Measurements from ENCODE around the gene PPFIA2.
"Not testable (repeated sequence)": the region's sequence is repeated elsewhere in the genome, so short reads cannot be mapped to it uniquely, and the experiment has no call there.

Gene PPFIA2

DNA sequence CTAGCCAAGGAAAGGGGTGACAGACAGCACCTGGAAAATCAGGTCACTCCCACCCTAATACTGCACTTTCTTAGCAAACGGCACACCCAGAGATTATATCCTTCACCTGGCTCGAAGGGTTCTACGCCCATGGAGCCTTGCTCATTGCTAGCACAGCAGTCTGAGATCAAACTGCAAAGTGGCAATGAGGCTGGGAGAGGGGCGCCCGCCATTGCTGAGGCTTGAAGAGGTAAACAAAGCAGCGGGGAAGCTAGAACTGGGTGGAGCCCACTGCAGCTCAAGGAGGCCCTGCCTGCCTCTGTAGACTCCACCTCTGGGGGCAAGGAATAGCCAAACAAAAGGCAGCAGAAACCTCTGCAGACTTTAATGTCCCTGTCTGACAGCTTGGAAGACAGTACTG, 99.8 kb downstream of the PPFIA2 start:
- DNase-seq = not testable (repeated sequence)

DNA sequence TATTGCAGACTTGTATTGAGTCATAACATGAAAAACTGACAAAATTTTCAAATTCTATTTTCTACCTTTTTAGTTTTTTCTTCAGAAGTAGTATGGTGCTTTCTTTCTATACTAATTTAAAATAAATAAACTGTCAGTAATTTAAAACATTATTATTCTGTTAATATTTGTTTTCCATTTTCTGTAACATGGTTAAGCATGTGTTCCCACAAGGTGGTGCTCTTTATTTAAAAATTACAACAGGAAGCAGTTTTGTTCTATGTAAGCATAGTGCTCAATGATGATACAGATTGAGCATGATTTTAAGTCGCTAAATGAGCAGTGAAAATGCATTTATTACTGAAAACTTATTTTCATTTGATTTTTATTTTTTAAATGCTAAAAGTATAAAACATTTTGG, 114.6 kb downstream of the PPFIA2 start:
- DNase-seq = peak; percentile 54

DNA sequence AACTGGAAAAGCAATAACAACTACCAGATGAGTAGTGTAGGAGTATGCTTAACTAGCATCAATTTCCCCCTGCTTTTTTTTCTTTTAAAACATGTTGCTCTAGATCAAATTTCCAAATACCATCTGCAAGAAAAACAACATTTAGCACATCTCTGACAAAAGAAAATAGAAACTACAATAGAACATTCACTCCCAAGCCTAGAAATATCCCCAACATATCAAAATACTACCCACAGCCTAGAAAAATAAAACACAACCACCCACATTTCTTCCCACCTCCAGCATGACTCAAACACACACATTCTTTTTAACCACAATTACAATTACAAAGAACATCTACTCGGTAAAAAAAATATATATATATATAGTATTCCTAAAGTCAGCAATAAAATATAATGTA, 120.0 kb downstream of the PPFIA2 start:
- no peak for DNase-seq

DNA sequence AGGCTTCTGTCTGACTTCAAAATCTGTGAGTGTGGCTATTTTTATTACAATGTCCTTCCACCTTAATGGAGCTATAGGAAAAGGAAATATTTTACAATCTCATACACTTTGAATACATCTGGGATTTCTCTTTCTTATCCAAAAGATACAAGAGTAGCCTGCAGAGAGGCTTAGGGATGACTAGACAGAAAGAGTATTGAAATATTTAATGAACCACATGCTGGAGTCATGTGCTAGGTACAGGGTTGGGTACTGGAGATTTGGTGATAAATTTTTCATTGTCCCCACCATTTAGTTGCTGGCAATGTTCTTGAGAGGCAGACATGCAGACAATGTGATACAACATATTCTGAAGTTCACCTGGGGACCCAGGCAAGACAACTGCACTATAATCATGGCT, 126.0 kb downstream of the PPFIA2 start:
- no peak for DNase-seq

DNA sequence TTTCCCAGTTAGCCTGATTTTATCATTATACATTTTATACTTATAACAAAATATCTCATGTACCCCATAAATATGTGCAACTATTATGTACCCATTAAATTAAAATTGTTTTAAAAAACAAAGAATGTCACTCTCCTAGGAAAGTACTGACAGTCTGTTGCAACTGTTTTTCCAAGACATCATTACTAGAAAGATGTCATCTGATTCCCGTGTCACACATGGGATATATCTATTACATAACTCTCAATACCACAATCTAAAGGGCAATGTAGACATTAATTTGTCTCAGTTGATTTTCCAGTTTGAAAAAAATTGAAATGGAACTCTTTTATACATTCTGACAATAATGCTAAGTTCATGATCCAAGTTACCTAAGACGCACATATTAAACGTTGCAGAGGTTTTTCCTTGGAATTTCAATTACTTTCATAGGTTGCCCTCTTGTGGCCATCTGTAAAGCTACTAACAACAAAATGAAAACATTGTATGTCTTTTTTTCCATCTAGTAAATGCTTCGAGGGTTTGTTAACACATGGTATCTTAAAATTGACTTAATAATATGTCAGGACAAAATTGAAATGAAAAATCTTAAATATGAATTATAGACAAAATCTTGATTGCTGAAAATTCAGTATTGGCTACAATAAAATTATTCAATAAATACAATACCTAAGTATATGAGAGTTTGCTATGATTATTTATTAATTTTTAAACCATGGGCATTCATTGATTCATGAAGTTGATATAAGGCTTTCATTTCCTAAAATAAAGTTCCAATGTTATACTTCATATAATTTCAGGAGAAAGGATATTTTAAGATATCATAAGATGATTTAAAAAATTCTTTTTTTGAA, 131.6 kb downstream of the PPFIA2 start:
- peak; percentile 87 for DNase-seq

DNA sequence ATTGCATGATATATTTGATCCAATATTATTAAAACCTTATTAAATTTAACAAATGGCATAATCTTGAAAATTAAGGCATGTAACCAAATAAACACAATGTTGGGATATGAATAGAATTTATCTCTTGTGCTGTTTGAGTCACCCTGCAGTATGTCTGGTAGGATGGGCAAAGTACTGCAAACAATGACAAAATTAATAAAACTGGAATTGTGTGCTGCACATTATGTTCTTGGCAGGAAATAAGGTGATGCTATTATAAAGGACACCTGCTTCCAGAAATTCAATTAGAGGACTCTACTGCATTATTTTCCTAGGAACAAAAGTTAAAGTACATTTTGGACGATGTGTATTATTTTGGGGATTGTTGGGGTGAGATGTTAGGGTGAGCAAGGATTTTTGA, 132.7 kb downstream of the PPFIA2 start:
- DNase-seq = peak; percentile 38

DNA sequence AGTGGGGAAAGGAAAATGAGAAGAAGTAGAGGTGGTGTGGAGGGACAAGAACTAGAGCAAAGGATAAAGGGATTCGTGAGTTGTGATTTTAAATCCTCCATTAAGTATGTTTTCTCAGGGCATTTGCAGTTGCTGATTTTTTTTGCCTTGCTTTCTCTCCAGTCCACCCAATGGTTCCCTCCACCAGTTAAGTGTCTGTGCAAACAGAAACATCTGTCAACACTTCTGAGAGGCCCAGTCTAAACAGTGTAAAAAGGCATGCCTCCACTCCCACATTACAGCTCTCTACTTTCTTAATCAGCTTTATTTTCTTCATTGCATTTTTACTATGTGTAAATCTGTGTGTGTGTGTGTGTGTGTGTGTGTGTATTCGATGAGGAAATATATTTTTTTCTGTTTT, 141.2 kb downstream of the PPFIA2 start:
- peak; percentile 56 for DNase-seq

DNA sequence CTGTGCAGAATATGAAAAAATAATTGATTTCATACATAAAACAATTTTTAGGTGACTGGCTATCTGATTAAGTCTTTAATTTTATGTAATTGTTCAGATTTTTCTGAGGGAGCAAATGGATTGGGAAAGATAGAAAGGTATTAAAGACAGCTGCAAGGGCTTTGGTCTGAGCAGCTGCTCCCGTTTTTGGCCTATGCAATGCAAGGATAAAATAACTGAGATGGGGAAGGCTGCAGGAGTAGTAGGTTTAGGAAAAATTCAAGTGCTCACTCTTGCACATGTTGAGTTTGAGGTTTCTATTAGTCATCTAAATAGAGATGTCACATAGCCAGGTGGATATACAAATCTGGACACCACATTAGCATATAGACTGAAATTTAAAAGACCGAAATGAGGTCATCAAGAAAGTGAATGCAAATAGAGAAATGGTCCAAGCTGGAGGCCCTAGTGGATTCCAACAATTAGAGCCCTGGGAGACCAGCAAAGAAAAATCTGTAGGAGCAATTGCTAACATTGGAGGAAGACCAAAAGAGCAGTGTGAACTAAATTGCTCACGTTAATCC, 144.0 kb downstream of the PPFIA2 start:
- DNase-seq = no peak

DNA sequence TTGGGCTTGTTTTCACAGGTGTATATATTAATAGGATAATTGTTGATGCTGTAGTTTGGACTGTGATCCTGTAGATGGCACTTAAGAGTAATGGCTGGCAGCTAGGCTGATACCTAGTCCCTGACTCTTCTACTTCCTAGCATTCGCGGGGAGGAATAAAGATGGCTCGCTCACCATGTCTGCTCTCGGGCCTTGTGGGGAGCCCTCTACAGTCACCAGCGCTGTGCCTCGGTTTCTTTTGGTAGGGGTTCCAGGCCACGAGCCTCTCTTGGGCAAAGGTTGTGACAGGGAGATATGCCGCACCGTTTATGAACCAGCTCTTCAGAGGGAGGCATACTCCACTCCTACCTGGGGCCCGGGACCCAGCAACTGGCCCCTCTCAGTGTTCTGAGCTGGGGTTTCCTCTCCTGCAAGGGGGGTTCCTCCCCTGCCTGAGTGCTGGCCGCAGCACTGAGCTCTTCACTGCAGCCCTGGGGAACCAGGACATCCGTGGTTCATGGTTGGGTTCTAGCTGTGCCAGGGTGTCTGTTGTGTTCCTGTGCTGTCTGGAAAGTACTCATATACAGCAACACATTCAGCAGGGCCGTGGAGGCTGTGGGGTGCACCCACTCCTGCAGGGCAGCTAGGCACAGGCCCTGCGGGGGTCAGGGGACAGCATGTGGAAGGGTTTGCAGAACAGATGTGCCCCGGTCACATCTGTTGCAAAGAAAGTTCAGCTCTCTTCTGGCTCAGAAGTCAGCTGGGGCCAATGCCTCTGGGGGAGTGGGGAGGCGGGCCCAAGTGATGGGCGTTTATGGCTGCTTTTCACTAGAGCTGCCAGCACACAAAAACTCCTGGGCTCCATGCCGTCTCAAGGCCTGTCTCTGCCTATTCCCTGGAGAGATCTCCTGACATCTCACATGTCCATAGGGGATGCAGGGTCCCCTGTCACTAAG, 147.9 kb downstream of the PPFIA2 start:
- DNase-seq = peak; percentile 12

DNA sequence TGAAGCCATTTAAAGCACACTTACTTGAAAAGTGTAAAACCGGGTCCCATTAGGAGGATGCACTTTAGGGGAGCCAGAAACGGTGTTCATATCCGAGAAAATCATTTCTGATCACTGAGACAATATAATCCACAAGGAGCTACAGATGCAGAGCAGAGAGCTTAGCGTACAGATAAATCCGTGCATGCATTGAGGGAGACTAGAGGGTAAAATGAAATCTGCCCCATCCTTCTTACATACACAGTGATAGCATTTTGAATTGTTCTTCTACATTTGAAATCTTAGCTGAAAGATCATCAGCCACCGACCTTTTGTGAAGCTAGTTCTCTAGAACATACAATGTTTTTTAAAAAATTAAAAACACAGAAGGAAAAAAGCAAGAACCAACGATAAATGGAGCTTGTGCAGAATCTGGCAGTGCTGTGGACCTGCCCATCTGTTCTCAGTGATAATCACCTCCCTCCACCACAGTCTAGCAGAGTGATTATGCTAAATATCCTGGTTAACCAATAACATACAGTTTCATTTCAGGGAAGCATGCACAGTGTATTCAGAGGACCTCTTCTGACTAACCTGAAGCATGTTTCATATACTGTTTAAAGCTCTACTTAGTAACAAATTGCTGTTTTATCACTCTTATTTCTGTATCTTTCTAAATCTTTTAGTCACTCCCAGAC, 161.1 kb downstream of the PPFIA2 start:
- DNase-seq = peak; percentile 92

DNA sequence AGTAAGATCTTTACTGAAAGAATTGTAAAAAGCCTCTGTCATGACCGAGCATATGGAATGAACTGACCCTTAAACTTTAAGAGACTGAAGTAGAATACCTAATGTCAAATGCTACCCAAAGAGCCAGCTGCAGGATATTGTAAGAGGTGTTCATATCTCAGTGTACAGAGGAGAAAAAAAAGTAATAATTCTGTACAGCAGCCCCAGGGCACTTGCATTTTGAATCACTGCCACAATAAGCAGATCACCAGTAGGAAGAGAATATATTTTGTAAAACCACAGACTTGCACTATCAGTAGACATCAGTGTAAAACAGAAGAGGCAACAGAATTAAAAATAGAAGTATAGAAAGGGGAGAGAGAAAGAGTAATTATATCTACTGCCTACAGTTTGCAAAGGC, 162.6 kb downstream of the PPFIA2 start:
- peak; percentile 51 for DNase-seq

DNA sequence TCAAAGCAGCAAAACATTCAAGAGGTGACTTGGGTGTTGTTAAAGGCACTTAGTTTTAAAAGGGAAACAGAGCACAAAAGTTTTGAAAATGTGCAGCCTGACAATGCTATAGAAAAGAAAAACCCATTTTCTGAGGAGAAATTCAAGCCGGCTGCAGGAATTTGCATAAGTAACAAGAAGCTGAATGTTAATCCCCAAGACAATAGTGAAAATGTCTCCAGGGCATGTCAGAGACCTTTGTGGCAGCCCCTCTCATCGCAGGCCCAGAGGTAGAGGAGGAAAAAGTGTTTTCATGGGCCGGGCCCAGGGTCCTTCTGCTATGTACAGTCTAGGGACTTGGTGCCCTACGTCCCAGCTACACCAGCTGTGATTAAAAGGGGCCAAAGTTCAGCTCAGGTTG, 167.9 kb downstream of the PPFIA2 start:
- DNase-seq = no peak

DNA sequence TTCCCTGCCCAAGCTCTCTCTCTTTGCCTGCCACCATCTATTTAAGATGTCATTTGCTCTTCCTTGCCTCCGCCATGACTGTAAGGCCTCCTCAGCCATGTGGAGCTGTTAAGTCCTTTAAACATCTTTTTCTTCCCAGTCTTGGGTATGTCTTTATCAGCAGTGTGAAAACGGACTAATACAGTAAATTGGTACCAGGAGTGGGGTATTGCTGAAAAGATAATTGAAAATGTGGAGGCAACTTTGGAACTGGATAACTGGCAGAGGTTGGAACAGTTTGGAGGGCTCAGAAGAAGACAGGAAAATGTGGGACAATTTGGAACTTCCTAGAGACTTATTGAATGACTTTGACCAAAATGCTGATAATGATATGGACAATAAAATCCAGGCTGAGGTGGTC, 168.4 kb downstream of the PPFIA2 start:
- DNase-seq = not testable (repeated sequence)

DNA sequence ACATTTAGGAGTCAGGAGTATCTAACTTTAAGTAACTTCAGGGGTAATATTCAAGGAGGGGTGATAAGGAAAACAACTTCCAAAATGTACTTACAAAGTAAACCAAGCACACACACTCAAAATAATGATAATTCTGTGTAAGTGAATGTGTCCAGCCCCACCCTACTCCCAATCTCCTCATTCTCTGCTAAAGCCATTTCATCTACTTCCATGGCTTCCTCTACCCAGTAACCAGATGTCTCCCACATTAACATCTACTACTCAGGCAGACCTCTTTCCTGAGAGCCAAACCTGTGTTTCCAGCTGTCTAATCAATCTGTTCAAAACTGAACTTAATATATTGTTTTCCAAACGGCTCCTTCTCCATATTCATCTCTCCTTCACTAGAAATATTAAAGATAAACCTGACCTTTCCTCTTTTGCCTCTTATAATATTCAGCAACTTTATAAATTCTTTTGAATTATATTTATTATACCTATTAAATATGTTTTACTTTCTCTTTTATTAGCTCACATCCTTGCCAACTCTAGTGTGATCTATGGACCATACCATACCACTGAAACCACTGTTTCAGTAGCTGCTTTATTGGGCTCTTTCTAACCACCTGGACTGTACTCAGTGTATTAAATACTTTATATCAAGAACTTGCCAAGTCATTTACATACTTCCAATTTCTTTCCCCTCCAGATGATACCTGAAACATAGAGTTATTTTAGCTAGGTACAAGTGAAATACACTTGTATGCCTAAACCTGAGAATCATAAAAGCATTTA, 170.7 kb downstream of the PPFIA2 start:
- DNase-seq = no peak

DNA sequence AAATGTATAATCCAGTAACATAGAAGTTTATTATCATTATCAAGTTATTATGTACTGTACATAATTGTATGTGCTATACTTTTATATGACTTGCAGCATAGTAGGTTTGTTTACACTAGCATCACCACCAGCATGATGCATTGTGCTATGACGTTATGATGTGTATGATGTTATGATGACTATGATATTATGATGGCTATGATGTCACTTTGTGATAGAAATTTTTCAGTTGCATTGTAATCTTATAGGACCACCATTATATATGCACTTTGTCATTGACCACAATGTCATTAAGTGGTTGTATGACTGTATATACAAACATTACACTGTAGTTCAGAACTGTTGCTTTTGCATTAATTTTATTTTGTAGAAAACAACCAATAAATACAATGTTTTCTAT, 173.4 kb downstream of the PPFIA2 start:
- no peak for DNase-seq

DNA sequence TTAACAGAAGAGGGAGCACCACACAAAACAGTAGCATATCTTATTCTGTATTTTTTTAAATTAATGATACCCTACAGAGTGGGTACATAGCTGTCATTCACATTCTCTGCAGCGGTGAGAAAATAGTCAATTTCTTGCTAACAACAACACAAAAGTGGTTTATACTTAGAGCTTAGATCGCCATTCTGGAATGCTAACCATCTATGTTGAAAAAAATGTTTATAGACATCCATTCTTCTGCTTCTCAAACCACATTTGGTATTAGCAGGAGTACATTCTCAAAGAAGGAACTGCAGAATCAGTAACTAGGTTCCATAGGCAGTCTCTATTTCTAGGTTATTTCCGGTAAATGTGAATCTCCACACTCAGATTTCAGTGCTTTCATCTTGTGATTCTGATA, 185.9 kb downstream of the PPFIA2 start:
- no peak for DNase-seq

DNA sequence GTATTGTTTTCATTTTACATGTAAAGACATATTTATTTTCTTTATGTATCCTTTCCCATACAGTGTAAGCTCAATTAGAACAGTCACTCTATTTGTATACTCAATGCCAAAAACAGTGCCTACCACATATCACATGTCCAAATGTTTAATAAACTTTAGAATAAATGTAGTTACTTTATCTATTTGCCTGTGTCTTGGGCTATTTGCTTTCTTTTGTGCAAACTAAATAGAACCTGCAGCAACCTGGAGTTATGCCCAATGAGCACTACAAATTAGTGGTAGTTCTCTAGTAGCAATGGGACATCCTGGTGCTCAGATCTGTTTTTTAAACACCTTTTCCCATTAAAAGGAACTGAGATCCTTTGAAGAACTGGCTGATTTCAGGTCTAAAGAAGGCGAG, 186.7 kb downstream of the PPFIA2 start:
- no peak for DNase-seq

DNA sequence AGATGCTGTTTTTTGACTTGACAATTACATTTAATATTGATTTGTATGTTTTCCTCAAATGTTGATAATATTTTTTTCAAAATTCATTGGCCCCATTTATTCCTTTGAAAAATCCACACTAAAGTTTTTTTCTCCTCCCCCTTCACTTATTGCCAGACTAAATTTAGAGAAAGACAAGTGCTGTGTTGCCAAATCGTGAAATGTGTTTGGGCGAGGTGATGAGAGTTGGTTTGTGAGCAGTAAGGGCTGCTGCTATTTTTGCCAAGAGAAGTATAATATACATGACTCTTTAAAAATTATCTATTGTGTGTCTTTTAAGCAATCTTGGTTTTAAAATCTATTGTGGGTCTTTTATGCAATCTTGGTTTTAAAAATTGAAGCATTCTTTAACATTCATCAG, 188.9 kb downstream of the PPFIA2 start:
- DNase-seq = no peak

DNA sequence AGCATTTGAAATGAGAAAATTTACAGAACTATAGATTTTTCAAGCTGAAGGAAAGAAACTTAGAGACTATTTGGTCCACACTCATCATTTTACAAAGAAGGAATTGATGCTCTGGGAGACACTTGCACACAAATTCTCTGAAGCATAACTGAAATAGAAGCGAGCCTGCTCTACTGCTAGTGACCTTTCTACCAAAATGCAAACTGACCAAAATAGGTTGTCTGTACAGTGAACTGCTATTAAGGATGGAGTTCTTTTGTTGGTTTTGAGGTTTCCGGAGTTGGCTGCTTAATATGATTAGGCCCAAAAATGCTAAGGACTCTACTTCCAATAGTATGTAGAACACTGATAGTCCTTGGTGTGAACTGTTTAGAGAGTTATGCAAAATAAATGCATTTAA, 194.9 kb downstream of the PPFIA2 start:
- DNase-seq = no peak

DNA sequence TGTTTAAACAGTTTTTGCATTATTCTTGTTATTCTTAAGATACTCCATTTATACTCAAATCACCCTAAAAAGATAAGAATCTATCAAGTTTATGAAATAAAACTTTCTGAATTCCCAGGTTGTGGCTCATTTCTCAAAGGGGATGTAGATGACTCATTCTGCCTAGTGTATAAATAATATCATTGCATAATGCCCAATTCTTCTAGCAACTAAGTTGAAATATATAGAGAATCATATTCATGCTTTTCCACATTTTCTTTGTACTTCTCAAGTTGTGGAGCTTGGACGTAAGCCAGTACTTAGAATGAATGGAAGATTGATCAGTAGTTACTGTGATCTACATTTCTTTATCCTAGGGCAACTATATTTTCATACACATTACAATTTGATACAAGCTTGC, 201.1 kb downstream of the PPFIA2 start:
- no peak for DNase-seq

DNA sequence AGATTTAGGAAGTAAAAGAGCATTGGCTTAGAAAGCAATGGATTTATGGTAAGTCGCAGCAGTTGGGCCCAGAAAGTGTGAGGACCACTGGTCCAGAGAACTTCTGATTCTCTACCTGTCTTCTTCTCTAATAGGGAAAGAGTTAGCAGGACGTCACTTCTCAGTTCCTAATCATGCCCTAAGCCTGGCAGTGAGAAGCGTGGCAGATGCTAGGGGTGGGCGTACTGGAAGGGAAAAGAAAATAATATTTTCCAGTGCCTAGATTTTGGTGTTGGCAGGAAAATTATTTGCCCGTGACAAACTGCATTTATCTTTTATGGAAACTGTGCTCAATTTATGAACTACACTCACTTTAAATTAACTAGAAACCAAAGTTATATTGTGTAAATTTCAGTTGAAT, 212.3 kb downstream of the PPFIA2 start:
- DNase-seq = no peak

DNA sequence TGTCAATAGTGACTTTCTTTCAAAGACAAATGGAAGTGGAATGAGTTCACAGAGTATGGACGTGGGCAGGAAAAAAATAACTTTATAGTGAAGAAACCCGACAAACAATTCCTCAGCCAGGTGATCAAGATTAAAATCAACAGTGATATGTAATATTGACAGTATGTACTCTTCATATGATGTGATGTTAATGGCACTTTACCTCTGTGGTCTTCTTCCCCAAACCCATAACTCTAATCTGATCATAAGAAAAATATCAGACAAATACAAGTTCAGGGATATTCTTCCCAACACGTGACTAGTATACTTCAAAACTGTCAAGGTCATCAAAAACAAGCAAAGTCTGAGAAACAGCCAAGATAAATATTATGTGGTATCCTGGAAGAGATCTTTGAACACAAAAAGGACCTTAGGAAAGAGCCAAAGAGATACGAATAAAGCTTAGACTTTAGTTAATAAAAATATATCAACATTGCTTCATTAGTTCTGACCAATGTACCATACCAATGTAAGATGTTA, 215.5 kb downstream of the PPFIA2 start:
- no peak for DNase-seq
